ENCODE results near the gene RPL3. TPM values are rescaled to one million over a fixed set of nuclear protein-coding genes. Genes with fewer than 3 reads are reported as not detected.

Gene RPL3
- total and polyA plus RNA-seq, 2 donors from 2014 or later: 1,862 to 2,443 TPM

DNA sequence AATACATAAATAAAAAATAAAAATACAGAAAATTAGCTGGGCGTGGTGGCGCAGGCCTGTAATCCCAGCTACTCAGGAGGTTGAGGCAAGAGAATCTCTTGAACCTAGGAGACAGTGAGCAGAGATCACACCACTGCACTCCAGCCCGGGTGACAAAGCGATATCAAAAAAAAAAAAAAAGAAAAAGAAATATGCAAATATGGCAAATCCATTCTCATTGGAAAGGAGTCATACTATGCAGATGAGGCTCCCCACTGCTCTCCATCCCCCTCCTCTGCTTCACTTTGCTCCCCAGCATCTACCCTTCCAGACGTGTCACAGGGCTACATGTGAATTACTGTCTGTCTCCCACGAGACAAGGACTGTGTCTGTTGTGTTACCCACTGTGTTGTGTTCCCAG, 38.3 kb downstream of the RPL3 start:
- FAIRE-seq (no peak), DNase-seq (no peak)
- Histone ChIP-seq H3K4me3 (ENCODE audit: low read length in 3 of 3) (no peak overlapping the region), H3K27me3 (ENCODE audit: control insufficient read depth, insufficient read depth, low read length) (no peaks in the 10 kb centered on the region), H3K9me3 (ENCODE audit: control insufficient read depth in 2 of 3, insufficient read depth in 1 of 3, low read length in 3 of 3) (peaks cover 0 to 6% (median 0%) of the 10 kb centered on the region in 3 donors), H3K9ac (ENCODE audit: low read length in 3 of 3) (no peak overlapping the region), H3K4me1 (ENCODE audit: control insufficient read depth in 2 of 3, insufficient read depth in 2 of 3, low read depth in 1 of 3, low read length in 3 of 3) (peaks cover 0 to 20% (median 20%) of the 10 kb centered on the region in 3 donors), H3K36me3 (ENCODE audit: control insufficient read depth in 2 of 3, insufficient read depth in 3 of 3, low read length in 3 of 3) (no peaks in the 10 kb centered on the region), H3K27ac (ENCODE audit: low read depth in 2 of 2, low read length in 2 of 2) (no peak overlapping the region)
- TF ChIP-seq, protein P1, sequence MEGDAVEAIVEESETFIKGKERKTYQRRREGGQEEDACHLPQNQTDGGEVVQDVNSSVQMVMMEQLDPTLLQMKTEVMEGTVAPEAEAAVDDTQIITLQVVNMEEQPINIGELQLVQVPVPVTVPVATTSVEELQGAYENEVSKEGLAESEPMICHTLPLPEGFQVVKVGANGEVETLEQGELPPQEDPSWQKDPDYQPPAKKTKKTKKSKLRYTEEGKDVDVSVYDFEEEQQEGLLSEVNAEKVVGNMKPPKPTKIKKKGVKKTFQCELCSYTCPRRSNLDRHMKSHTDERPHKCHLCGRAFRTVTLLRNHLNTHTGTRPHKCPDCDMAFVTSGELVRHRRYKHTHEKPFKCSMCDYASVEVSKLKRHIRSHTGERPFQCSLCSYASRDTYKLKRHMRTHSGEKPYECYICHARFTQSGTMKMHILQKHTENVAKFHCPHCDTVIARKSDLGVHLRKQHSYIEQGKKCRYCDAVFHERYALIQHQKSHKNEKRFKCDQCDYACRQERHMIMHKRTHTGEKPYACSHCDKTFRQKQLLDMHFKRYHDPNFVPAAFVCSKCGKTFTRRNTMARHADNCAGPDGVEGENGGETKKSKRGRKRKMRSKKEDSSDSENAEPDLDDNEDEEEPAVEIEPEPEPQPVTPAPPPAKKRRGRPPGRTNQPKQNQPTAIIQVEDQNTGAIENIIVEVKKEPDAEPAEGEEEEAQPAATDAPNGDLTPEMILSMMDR (IDR thresholded peaks at IDR 0.05; ENCODE audit: borderline replicate concordance, extremely low read depth, insufficient read depth): no peak
- intact Hi-C loops (cut with DNase I): no loop called here

DNA sequence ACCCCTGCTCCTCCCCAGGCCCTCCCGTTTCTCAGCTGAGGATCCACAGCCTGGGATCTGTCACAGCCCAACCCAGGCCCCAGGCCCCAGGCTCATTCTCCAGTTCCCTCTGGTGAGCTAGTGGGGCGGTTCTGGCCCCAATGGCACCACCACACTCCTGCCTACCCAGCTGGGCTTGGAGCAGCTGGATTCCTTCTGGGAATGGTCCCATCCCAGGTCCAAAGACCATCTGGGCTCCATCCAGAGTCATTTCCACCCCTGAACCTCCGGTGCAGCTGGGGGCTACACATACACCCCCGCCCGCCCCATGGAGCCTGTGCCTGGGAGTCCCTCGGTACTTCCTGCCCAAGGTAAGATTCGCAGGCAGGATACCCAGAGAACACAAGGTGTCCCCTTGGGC, 39.2 kb downstream of the RPL3 start:
- intact Hi-C loops (cut with DNase I): no loop called here

DNA sequence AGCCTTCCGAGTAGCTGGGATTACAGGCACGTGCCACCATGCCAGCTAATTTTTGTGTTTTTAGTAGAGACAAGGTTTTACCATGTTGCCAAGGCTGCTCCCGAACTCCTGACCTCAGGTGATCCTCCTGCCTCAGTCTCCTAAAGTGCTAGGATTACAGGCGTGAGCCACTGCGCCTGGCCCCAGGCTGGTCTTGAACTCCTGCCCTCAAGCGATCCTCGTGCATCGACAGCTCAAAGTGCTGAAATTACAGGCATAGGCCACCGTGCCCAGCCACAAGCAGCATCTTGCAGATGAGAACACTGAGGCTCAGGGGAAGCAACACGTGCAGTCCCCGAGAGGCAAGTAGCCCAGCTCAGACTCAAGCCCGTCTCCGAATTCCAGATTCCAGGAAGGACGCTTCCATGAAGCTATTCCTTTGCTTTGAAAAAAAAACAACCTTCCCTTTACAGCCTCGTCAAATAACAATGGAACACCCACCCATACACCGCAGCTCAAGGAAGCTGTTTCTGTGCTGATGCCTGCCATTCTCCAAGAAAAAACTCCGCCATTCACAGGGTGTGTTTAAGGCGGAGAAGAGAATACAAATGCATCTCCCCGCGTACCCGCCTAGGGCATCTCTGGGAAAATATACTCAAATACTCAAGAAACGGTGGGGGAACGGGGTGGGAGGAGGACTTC, 40.1 kb downstream of the RPL3 start:
- no peak for FAIRE-seq
- TF ChIP-seq, protein P1 (IDR thresholded peaks at IDR 0.05; ENCODE audit: borderline replicate concordance, extremely low read depth, insufficient read depth): no peak
- intact Hi-C loops (cut with DNase I): no loop called here
- Histone ChIP-seq H3K4me1 (ENCODE audit: control insufficient read depth in 2 of 3, insufficient read depth in 2 of 3, low read depth in 1 of 3, low read length in 3 of 3) (peaks cover 0 to 19% (median 19%) of the 10 kb centered on the region in 3 donors), H3K36me3 (ENCODE audit: control insufficient read depth in 2 of 3, insufficient read depth in 3 of 3, low read length in 3 of 3) (no peaks in the 10 kb centered on the region), H3K27ac (ENCODE audit: low read depth in 2 of 2, low read length in 2 of 2) (no peak overlapping the region), H3K9ac (ENCODE audit: low read length in 3 of 3) (no peak overlapping the region), H3K27me3 (ENCODE audit: control insufficient read depth, insufficient read depth, low read length) (no peaks in the 10 kb centered on the region), H3K9me3 (ENCODE audit: control insufficient read depth in 2 of 3, insufficient read depth in 1 of 3, low read length in 3 of 3) (no peaks in the 10 kb centered on the region), H3K4me3 (ENCODE audit: low read length in 3 of 3) (no peak overlapping the region)
- no peak for DNase-seq

More for the DNA sequence above, 39.2 kb downstream of the RPL3 start:
- FAIRE-seq (no peak), DNase-seq (no peak)
- TF ChIP-seq, protein P1 (IDR thresholded peaks at IDR 0.05; ENCODE audit: borderline replicate concordance, extremely low read depth, insufficient read depth): no peak
- H3K4me3 ChIP-seq (ENCODE audit: low read length in 3 of 3): no peak overlapping the region
- H3K9ac ChIP-seq (ENCODE audit: low read length in 3 of 3): no peak overlapping the region
- H3K9me3 ChIP-seq (ENCODE audit: control insufficient read depth in 2 of 3, insufficient read depth in 1 of 3, low read length in 3 of 3): peaks cover 0 to 6% (median 0%) of the 10 kb centered on the region in 3 donors
- H3K27ac ChIP-seq (ENCODE audit: low read depth in 2 of 2, low read length in 2 of 2): no peak overlapping the region
- H3K36me3 ChIP-seq (ENCODE audit: control insufficient read depth in 2 of 3, insufficient read depth in 3 of 3, low read length in 3 of 3): no peaks in the 10 kb centered on the region
- H3K27me3 ChIP-seq (ENCODE audit: control insufficient read depth, insufficient read depth, low read length): no peaks in the 10 kb centered on the region
- H3K4me1 ChIP-seq (ENCODE audit: control insufficient read depth in 2 of 3, insufficient read depth in 2 of 3, low read depth in 1 of 3, low read length in 3 of 3): peaks cover 0 to 20% (median 20%) of the 10 kb centered on the region in 3 donors

All from kidney (tissue), 14 donors.